Eye (tissue), 1 donor: ENCODE results near the gene ENTREP3.

ENCODE experiments used
- DNase-seq: peaks from one replicate; pipeline ENCODE4 v3.0.0-alpha.2; 2015

Gene ENTREP3

DNA sequence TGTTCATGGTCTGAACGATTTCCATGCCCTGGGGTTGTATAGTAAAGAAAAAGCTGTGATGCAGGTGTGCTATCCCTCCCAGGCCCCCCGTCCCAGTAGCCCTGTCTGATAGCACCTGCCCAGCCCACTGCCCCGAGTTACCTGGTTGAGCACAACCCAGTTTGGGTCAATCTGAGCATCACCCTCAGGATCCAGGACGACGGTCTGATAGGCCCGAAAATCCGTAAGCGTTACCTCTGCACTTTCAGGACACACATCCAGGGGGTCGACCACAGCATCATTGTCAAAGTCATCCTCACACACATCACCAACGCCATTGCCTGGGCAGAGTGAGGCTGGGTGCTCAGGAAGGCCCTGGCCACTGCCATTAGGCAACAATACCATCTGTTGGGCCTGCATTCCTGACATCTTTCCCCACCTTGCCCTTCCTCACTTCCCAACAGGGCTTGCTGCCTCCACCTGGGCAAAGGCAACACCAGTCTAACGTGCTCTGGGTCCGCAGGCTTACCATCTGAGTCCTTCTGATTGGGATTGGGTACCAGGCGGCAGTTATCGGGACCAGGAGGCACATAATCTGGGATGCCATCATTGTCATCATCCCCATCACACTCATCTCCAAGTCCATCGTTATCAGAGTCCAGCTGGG is 57.3 kb downstream of the ENTREP3 start:
- DNase-seq: no peak
